ENCODE data around the gene RTN4R. TPM values are rescaled to one million over a fixed set of nuclear protein-coding genes. Genes with fewer than 3 reads are reported as not detected.

RTN4R gene
- total and polyA plus RNA-seq, 2 experiments from 2014 or later: 10.6 to 38.4 TPM

GRCh38 chr22:20198557-20199319, 69.4 kb downstream of the RTN4R start:
- Histone ChIP-seq H3K4me2 (no peak overlapping the region), H3K36me3 (ENCODE audit: insufficient read depth) (no peaks in the 10 kb centered on the region), H3K79me2 (replicated peaks; ENCODE audit: insufficient read depth) (no peaks in the 10 kb centered on the region), H3K9me2 (ENCODE audit: insufficient read depth) (no peaks in the 10 kb centered on the region), H3K4me1 (ENCODE audit: insufficient read depth) (peaks cover 2% of the 10 kb centered on the region), H3K27ac (ENCODE audit: low read depth) (no peak overlapping the region), H3K4me3 (no peak overlapping the region), H3F3A (replicated peaks; ENCODE audit: low read depth) (no peaks in the 10 kb centered on the region), H3K27me3 (ENCODE audit: insufficient read depth) (no peaks in the 10 kb centered on the region), H4K20me1 (replicated peaks; ENCODE audit: insufficient read depth) (no peaks in the 10 kb centered on the region), H2AFZ (no peak overlapping the region)
- no peak overlapping the region for H3K4me3 Mint-ChIP-seq
- H3K27ac Mint-ChIP-seq: no peak overlapping the region
- no peaks in the 10 kb centered on the region for H3K9me3 Mint-ChIP-seq
- ATAC-seq (no peak), DNase-seq (ENCODE audit: low spot score) (no peak)
- peaks cover 10% of the 10 kb centered on the region; the same call in 2 of the 3 replicates for H3K4me1 Mint-ChIP-seq
- no peaks in the 10 kb centered on the region for H3K36me3 Mint-ChIP-seq (ENCODE audit: low read depth)
- H3K27me3 Mint-ChIP-seq (ENCODE audit: insufficient read depth, low read depth, poor library complexity): peaks cover 6% of the 10 kb centered on the region
- TF ChIP-seq ZNF114 (CRISPR knock-in tag; IDR thresholded peaks at IDR 0.05): no peak
- TF ChIP-seq STAT1 (IDR thresholded peaks at IDR 0.05; ENCODE audit: unreplicated experiment): no peak
- TF ChIP-seq EZH2phosphoT487 (IDR thresholded peaks at IDR 0.05; ENCODE audit: unreplicated experiment): no peak
- TF ChIP-seq EZH2 (IDR thresholded peaks at IDR 0.05; ENCODE audit: low read depth, unreplicated experiment): no peak
- no peak for TF ChIP-seq ZNF331 (CRISPR knock-in tag; IDR thresholded peaks at IDR 0.05; ENCODE audit: low read depth)
- no peak for TF ChIP-seq JUNB (IDR thresholded peaks at IDR 0.05; ENCODE audit: unreplicated experiment)
- no peak for TF ChIP-seq NANOG (IDR thresholded peaks at IDR 0.05; ENCODE audit: borderline replicate concordance)
- TF ChIP-seq REST (IDR thresholded peaks at IDR 0.05; ENCODE audit: unreplicated experiment): no peak
- no peak for TF ChIP-seq CREB1 (CRISPR knock-in tag; IDR thresholded peaks at IDR 0.05; ENCODE audit: low read depth)
- no peak for TF ChIP-seq ETS1 (IDR thresholded peaks at IDR 0.05)
